ENCODE data around the gene ABCA5. TPM values are rescaled to one million over a fixed set of nuclear protein-coding genes. Genes with fewer than 3 reads are reported as not detected.

ABCA5 gene
- total and polyA plus RNA-seq, 4 donors = 4.8 to 76.3 (median 19.8) TPM

GRCh38 chr17:69267219-69267618 is 59.7 kb downstream of the ABCA5 start:
- Histone ChIP-seq H3K27me3 (ENCODE audit: control insufficient read depth in 3 of 3, insufficient read depth in 3 of 3, low read length in 2 of 3) (no peaks in the 10 kb centered on the region), H3K4me1 (ENCODE audit: control insufficient read depth in 5 of 5, insufficient read depth in 5 of 5, low read length in 5 of 5) (no peaks in the 10 kb centered on the region), H3K36me3 (ENCODE audit: control insufficient read depth in 4 of 4, insufficient read depth in 4 of 4, low read length in 4 of 4) (peaks cover 0 to 2% (median 0%) of the 10 kb centered on the region in 4 donors), H3K9ac (ENCODE audit: insufficient read depth in 1 of 2, low read length in 2 of 2) (no peak overlapping the region), H3K9me3 (ENCODE audit: control insufficient read depth in 4 of 4, insufficient read depth in 3 of 4, low read length in 3 of 4) (no peaks in the 10 kb centered on the region), H3K4me3 (no peak overlapping the region), H3K27ac (ENCODE audit: low read depth in 1 of 2, low read length in 1 of 2) (no peak overlapping the region)
- no peak for ATAC-seq (ENCODE audit: insufficient read depth, low FRiP score)
- TF ChIP-seq CTCF (IDR thresholded peaks at IDR 0.05; ENCODE audit: control extremely low read depth, extremely low read depth) = no peak
- no peak for DNase-seq
- 80 to 98% methylated on average over 3 of the region's 3 CpGs for WGBS, 2 donors

GRCh38 chr17:69265873-69266272 is 61.1 kb downstream of the ABCA5 start:
- WGBS, 2 donors = 100% methylated on average over 1 of the region's 1 CpG
- TF ChIP-seq CTCF (IDR thresholded peaks at IDR 0.05; ENCODE audit: control extremely low read depth, extremely low read depth) = no peak
- H3K27me3 ChIP-seq (ENCODE audit: control insufficient read depth in 3 of 3, insufficient read depth in 3 of 3, low read length in 2 of 3) = no peaks in the 10 kb centered on the region
- no peaks in the 10 kb centered on the region for H3K4me1 ChIP-seq (ENCODE audit: control insufficient read depth in 5 of 5, insufficient read depth in 5 of 5, low read length in 5 of 5)
- H3K4me3 ChIP-seq = no peak overlapping the region
- no peaks in the 10 kb centered on the region for H3K9me3 ChIP-seq (ENCODE audit: control insufficient read depth in 4 of 4, insufficient read depth in 3 of 4, low read length in 3 of 4)
- ATAC-seq (ENCODE audit: insufficient read depth, low FRiP score) (no peak), DNase-seq (no peak)
- H3K27ac ChIP-seq (ENCODE audit: low read depth in 1 of 2, low read length in 1 of 2) = no peak overlapping the region
- H3K36me3 ChIP-seq (ENCODE audit: control insufficient read depth in 4 of 4, insufficient read depth in 4 of 4, low read length in 4 of 4) = peaks cover 0 to 3% (median 0%) of the 10 kb centered on the region in 4 donors
- H3K9ac ChIP-seq (ENCODE audit: insufficient read depth in 1 of 2, low read length in 2 of 2) = no peak overlapping the region

- WGBS, 2 donors = 70 to 80% methylated on average over 1 of the region's 1 CpG
- TF ChIP-seq CTCF (IDR thresholded peaks at IDR 0.05; ENCODE audit: control extremely low read depth, extremely low read depth) = no peak
These were observed 72.7 kb downstream of the ABCA5 start for GRCh38 chr17:69254187-69254586.

GRCh38 chr17:69250641-69251040 is 76.3 kb downstream of the ABCA5 start:
- ATAC-seq (ENCODE audit: insufficient read depth, low FRiP score) = no peak
- WGBS, 2 donors = 85 to 90% methylated on average over 4 of the region's 4 CpGs
- Histone ChIP-seq H3K27ac (ENCODE audit: low read depth in 1 of 2, low read length in 1 of 2) (no peak overlapping the region), H3K36me3 (ENCODE audit: control insufficient read depth in 4 of 4, insufficient read depth in 4 of 4, low read length in 4 of 4) (peaks cover 0 to 10% (median 2%) of the 10 kb centered on the region in 4 donors), H3K9me3 (ENCODE audit: control insufficient read depth in 4 of 4, insufficient read depth in 3 of 4, low read length in 3 of 4) (no peaks in the 10 kb centered on the region), H3K4me1 (ENCODE audit: control insufficient read depth in 5 of 5, insufficient read depth in 5 of 5, low read length in 5 of 5) (no peaks in the 10 kb centered on the region), H3K27me3 (ENCODE audit: control insufficient read depth in 3 of 3, insufficient read depth in 3 of 3, low read length in 2 of 3) (no peaks in the 10 kb centered on the region), H3K9ac (ENCODE audit: insufficient read depth in 1 of 2, low read length in 2 of 2) (no peak overlapping the region), H3K4me3 (no peak overlapping the region)
- no peak for DNase-seq
- TF ChIP-seq CTCF (IDR thresholded peaks at IDR 0.05; ENCODE audit: control extremely low read depth, extremely low read depth) = no peak

More at GRCh38 chr17:69254187-69254586, 72.7 kb downstream of the ABCA5 start:
- no peaks in the 10 kb centered on the region for H3K4me1 ChIP-seq (ENCODE audit: control insufficient read depth in 5 of 5, insufficient read depth in 5 of 5, low read length in 5 of 5)
- ATAC-seq (ENCODE audit: insufficient read depth, low FRiP score) (no peak), DNase-seq (no peak)
- H3K27ac ChIP-seq (ENCODE audit: low read depth in 1 of 2, low read length in 1 of 2) = no peak overlapping the region
- H3K36me3 ChIP-seq (ENCODE audit: control insufficient read depth in 4 of 4, insufficient read depth in 4 of 4, low read length in 4 of 4) = peaks cover 0 to 6% (median 2%) of the 10 kb centered on the region in 4 donors
- no peaks in the 10 kb centered on the region for H3K9me3 ChIP-seq (ENCODE audit: control insufficient read depth in 4 of 4, insufficient read depth in 3 of 4, low read length in 3 of 4)
- H3K4me3 ChIP-seq = no peak overlapping the region
- no peak overlapping the region for H3K9ac ChIP-seq (ENCODE audit: insufficient read depth in 1 of 2, low read length in 2 of 2)
- H3K27me3 ChIP-seq (ENCODE audit: control insufficient read depth in 3 of 3, insufficient read depth in 3 of 3, low read length in 2 of 3) = no peaks in the 10 kb centered on the region
